Measurements from ENCODE around the gene ITGB7.

ITGB7 gene

DNA sequence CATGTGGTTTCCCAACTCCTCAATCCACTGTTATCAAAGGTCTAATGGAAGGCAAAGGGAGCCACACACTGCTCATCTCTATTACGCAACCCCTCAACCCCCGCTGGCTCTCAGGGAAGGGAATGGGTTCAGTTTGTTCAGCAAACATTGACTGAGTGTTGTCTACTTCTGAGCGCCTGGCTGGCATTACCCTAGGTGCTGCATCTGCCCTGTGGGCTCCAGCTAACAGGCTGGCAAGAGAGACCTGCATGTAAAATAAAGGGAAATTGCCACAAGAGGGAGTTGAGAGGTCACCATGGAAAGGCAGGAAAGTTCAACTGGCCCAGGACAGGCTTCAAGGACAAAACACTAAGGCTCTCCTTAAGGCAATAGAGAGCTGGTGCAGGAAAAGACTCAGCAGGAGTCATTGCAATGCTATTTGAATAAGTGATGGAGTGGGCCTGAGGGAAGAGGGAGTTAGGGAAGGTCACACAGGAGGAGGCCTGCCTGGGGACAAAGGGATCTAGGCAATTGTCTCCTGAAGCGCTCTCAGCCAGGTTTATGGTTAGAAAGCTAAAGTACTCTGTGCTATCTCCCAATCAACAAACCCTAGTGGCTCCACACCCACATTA is 32.1 kb downstream of the ITGB7 start (continued):
- no peak for TF ChIP-seq SCRT1 (tag by site-specific recombination; IDR thresholded peaks at IDR 0.05; ENCODE audit: borderline replicate concordance)
- peak; percentile 54 for TF ChIP-seq PRDM1 (tag by site-specific recombination; IDR thresholded peaks at IDR 0.05)
- TF ChIP-seq ZNF140 (tag by site-specific recombination; IDR thresholded peaks at IDR 0.05) = no peak
- TF ChIP-seq, protein P1, sequence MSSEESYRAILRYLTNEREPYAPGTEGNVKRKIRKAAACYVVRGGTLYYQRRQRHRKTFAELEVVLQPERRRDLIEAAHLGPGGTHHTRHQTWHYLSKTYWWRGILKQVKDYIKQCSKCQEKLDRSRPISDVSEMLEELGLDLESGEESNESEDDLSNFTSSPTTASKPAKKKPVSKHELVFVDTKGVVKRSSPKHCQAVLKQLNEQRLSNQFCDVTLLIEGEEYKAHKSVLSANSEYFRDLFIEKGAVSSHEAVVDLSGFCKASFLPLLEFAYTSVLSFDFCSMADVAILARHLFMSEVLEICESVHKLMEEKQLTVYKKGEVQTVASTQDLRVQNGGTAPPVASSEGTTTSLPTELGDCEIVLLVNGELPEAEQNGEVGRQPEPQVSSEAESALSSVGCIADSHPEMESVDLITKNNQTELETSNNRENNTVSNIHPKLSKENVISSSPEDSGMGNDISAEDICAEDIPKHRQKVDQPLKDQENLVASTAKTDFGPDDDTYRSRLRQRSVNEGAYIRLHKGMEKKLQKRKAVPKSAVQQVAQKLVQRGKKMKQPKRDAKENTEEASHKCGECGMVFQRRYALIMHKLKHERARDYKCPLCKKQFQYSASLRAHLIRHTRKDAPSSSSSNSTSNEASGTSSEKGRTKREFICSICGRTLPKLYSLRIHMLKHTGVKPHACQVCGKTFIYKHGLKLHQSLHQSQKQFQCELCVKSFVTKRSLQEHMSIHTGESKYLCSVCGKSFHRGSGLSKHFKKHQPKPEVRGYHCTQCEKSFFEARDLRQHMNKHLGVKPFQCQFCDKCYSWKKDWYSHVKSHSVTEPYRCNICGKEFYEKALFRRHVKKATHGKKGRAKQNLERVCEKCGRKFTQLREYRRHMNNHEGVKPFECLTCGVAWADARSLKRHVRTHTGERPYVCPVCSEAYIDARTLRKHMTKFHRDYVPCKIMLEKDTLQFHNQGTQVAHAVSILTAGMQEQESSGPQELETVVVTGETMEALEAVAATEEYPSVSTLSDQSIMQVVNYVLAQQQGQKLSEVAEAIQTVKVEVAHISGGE (tag by site-specific recombination; conservative IDR thresholded peaks at IDR 0.05; ENCODE audit: low read depth) = no peak
- no peak for TF ChIP-seq ZNF16 (tag by site-specific recombination; IDR thresholded peaks at IDR 0.05; ENCODE audit: low read depth)
- TF ChIP-seq ZNF175 (tag by site-specific recombination; IDR thresholded peaks at IDR 0.05) = no peak
- no peak for TF ChIP-seq ZNF37A (tag by site-specific recombination; IDR thresholded peaks at IDR 0.05)
- no peak for TF ChIP-seq ZNF621 (tag by site-specific recombination; IDR thresholded peaks at IDR 0.05)
- TF ChIP-seq ZBTB48 (tag by site-specific recombination; IDR thresholded peaks at IDR 0.05) = peak; percentile 71
- no peak for TF ChIP-seq ZNF211 (tag by site-specific recombination; IDR thresholded peaks at IDR 0.05; ENCODE audit: low read depth)
- no peak for TF ChIP-seq ZNF521 (tag by site-specific recombination; IDR thresholded peaks at IDR 0.05)
- TF ChIP-seq ZNF623 (tag by site-specific recombination; IDR thresholded peaks at IDR 0.05) = no peak
- no peak for TF ChIP-seq GLIS2 (tag by site-specific recombination; IDR thresholded peaks at IDR 0.05)
- TF ChIP-seq ZNF239 (tag by site-specific recombination; IDR thresholded peaks at IDR 0.05) = no peak
- TF ChIP-seq TCF7L2 (IDR thresholded peaks at IDR 0.05; ENCODE audit: borderline replicate concordance, low read depth, low read length) = no peak
- TF ChIP-seq ZNF76 (tag by site-specific recombination; IDR thresholded peaks at IDR 0.05; ENCODE audit: borderline replicate concordance, low read depth) = no peak
- TF ChIP-seq ZNF596 (tag by site-specific recombination; IDR thresholded peaks at IDR 0.05) = no peak
- TF ChIP-seq MEIS1 (CRISPR knock-in tag; IDR thresholded peaks at IDR 0.05; ENCODE audit: borderline replicate concordance) = no peak
- no peak for TF ChIP-seq ZBTB8A (tag by site-specific recombination; IDR thresholded peaks at IDR 0.05)
- TF ChIP-seq ZNF169 (tag by site-specific recombination; IDR thresholded peaks at IDR 0.05) = no peak
- peak; percentile 54; the same call in 1 of the 2 replicates for TF ChIP-seq ZNF423 (tag by site-specific recombination; IDR thresholded peaks at IDR 0.05)
- TF ChIP-seq GFI1B (tag by site-specific recombination; IDR thresholded peaks at IDR 0.05) = no peak
- TF ChIP-seq, protein P2, sequence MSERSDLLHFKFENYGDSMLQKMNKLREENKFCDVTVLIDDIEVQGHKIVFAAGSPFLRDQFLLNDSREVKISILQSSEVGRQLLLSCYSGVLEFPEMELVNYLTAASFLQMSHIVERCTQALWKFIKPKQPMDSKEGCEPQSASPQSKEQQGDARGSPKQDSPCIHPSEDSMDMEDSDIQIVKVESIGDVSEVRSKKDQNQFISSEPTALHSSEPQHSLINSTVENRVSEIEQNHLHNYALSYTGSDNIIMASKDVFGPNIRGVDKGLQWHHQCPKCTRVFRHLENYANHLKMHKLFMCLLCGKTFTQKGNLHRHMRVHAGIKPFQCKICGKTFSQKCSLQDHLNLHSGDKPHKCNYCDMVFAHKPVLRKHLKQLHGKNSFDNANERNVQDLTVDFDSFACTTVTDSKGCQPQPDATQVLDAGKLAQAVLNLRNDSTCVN (tag by site-specific recombination; optimal IDR thresholded peaks at IDR 0.05) = no peak
- no peak for TF ChIP-seq YY1 (tag by site-specific recombination; IDR thresholded peaks at IDR 0.05)
- TF ChIP-seq SETDB1 (IDR thresholded peaks at IDR 0.05; ENCODE audit: insufficient read length, low read length) = no peak
- TF ChIP-seq ZNF654 (tag by site-specific recombination; IDR thresholded peaks at IDR 0.05; ENCODE audit: low read depth) = peak; percentile 11; the same call in 1 of the 2 replicates
- peak; percentile 81 for TF ChIP-seq GLIS1 (tag by site-specific recombination; IDR thresholded peaks at IDR 0.05)
- no peak for TF ChIP-seq ZNF658 (tag by site-specific recombination; IDR thresholded peaks at IDR 0.05)
- no peak for TF ChIP-seq ZNF302 (tag by site-specific recombination; IDR thresholded peaks at IDR 0.05; ENCODE audit: low read depth)
